ENCODE measurements around the gene SLC29A1. TPM values are rescaled to one million over a fixed set of nuclear protein-coding genes. Genes with fewer than 3 reads are reported as not detected.
A peak's percentile ranks its signal among the peaks of the same experiment; 100 is the strongest.

SLC29A1 gene
- total RNA-seq, 1 experiment from 2014 or later = 81.3 TPM

GRCh38 chr6:44233567-44234100 is 10.2 kb downstream of the SLC29A1 start:
- Mint-ChIP-seq H3K27me3 (ENCODE audit: insufficient read depth, unreplicated experiment) (no peaks in the 10 kb centered on the region), H3K27ac (ENCODE audit: unreplicated experiment) (peak overlapping the region; percentile 23), H3K4me3 (ENCODE audit: unreplicated experiment) (no peak overlapping the region), H3K4me1 (ENCODE audit: low read depth, unreplicated experiment) (peaks cover 17% of the 10 kb centered on the region), H3K36me3 (ENCODE audit: insufficient read depth, unreplicated experiment) (peaks cover 18% of the 10 kb centered on the region), H3K9me3 (ENCODE audit: unreplicated experiment) (no peaks in the 10 kb centered on the region)
- no peaks in the 10 kb centered on the region for H3K27me3 ChIP-seq (replicated peaks; ENCODE audit: control insufficient read depth, insufficient read depth, low read length)
- no peak for DNase-seq
- POLR2A ChIA-PET = no interaction called here
- H3K4me3 ChIP-seq (ENCODE audit: low read depth, low read length) = no peak overlapping the region
- intact Hi-C loops (cut with micrococcal nuclease; ENCODE audit: unreplicated experiment) = loop anchor here (1.0 kb wide), 2 partner anchors 12 to 138 kb away; no protein-coding TSS in a partner anchor
- TSS peak; percentile 11 for BruUV-seq (replicated peaks)
- CTCF ChIA-PET = interaction anchor here (0.5 to 3.5 kb wide), 6 partner anchors 9 to 137 kb away, joined by 3 to 25 read pairs (median 8); partner anchors contain the start of gene SLC29A1
- H3K4me1 ChIP-seq = peaks cover 19% of the 10 kb centered on the region
- no peaks in the 10 kb centered on the region for H3K36me3 ChIP-seq (ENCODE audit: control insufficient read depth, insufficient read depth, low read length)
- no peaks in the 10 kb centered on the region for H3K9me3 ChIP-seq
- no peak for TF ChIP-seq CTCF (IDR thresholded peaks at IDR 0.05; ENCODE audit: insufficient read depth in 1 of 2, low read depth in 1 of 2, low read length in 1 of 2, severe bottlenecking in 1 of 2, unreplicated experiment in 1 of 2)

DNA sequence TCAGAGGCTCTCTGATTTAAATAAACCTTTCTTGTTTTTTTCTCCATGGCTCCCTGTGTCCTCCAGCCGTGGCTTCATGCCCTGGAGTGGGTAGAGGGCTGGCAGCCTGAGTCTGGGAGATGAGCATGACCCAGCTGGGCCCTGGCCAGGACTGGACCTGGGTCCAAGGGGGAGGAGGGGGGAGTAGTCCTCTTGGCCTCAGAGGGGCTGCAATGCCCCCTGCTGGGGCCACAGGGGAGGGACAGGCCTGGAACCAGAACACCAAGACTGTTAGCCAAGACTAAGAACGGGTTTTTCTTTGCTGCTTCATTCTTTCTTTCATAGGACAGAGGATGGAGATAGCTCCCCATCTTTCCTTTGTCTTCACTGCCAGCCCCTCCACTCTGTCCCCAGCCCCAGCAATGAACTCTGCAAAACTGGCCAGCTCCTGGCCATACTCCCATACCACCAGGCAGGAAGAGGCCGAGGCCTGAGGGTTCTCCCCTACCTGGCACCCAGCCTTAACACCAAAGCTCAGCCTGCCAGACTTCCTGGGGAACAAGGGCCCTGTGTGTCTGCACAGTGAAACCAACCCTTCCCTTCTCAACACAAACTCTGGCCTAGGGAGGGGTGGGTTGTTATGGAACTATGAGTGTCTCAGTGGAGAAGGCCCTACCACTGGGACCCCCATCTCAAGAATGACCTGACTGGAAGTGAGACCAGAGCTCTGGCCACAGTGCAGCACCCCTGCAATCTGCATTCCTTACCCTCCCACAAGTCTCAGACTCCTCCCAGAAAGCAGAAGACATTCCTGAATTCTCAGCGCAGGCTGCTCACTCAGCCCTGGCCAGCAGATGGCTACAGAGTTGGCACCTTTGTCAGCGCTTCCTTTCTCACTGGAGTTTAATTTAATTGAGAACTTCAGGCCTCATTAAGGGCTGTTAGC is 11.0 kb downstream of the SLC29A1 start:
- no TSS peak for BruUV-seq (replicated peaks)
- peak overlapping the region; percentile 23 for H3K27ac Mint-ChIP-seq (ENCODE audit: unreplicated experiment)
- intact Hi-C loops (cut with micrococcal nuclease; ENCODE audit: unreplicated experiment) = loop anchor here (1.0 kb wide), 2 partner anchors 13 to 139 kb away; no protein-coding TSS in a partner anchor

More for the DNA sequence above, 11.0 kb downstream of the SLC29A1 start:
- Histone ChIP-seq H3K9me3 (no peaks in the 10 kb centered on the region), H3K4me3 (ENCODE audit: low read depth, low read length) (no peak overlapping the region), H3K4me1 (peaks cover 19% of the 10 kb centered on the region), H3K36me3 (ENCODE audit: control insufficient read depth, insufficient read depth, low read length) (no peaks in the 10 kb centered on the region), H3K27me3 (replicated peaks; ENCODE audit: control insufficient read depth, insufficient read depth, low read length) (no peaks in the 10 kb centered on the region)
- no peak overlapping the region for H3K4me3 Mint-ChIP-seq (ENCODE audit: unreplicated experiment)
- peaks cover 18% of the 10 kb centered on the region for H3K36me3 Mint-ChIP-seq (ENCODE audit: insufficient read depth, unreplicated experiment)
- H3K4me1 Mint-ChIP-seq (ENCODE audit: low read depth, unreplicated experiment) = peaks cover 17% of the 10 kb centered on the region
- ChIA-PET POLR2A (interaction anchor here (0.6 kb wide), 1 partner anchor 10 kb away, joined by 3 read pairs; no protein-coding TSS in a partner anchor), CTCF (interaction anchor here (0.5 to 3.5 kb wide), 9 partner anchors 8 to 138 kb away, joined by 3 to 25 read pairs (median 6); partner anchors contain the start of gene SLC29A1)
- peak; percentile 60 to 67 for DNase-seq
- H3K9me3 Mint-ChIP-seq (ENCODE audit: unreplicated experiment) = no peaks in the 10 kb centered on the region
- H3K27me3 Mint-ChIP-seq (ENCODE audit: insufficient read depth, unreplicated experiment) = no peaks in the 10 kb centered on the region
- peak; percentile 71 to 84 for TF ChIP-seq CTCF (IDR thresholded peaks at IDR 0.05; ENCODE audit: insufficient read depth in 1 of 2, low read depth in 1 of 2, low read length in 1 of 2, severe bottlenecking in 1 of 2, unreplicated experiment in 1 of 2)
